AG10803 (cell line): ENCODE results near the gene NPBWR2.

Experiments used
- DNase-seq: peaks from one replicate; pipeline ENCODE4 v3.0.0; 2010; ENCODE audit warnings: low read depth
- H3K4me3 ChIP-seq: 2 replicates; pipeline ENCODE4 v1.5.1; 2011; ENCODE audit warnings: mild to moderate bottlenecking, low read length, control low read depth
- TF ChIP-seq, protein P1 (sequence below): conservative IDR thresholded peaks from 2 replicates; pipeline ENCODE4 v1.5.1; 2011; ENCODE audit warnings: mild to moderate bottlenecking, low read length, control low read depth, inconsistent platforms

NPBWR2 gene, protein sequence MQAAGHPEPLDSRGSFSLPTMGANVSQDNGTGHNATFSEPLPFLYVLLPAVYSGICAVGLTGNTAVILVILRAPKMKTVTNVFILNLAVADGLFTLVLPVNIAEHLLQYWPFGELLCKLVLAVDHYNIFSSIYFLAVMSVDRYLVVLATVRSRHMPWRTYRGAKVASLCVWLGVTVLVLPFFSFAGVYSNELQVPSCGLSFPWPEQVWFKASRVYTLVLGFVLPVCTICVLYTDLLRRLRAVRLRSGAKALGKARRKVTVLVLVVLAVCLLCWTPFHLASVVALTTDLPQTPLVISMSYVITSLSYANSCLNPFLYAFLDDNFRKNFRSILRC

DNA sequence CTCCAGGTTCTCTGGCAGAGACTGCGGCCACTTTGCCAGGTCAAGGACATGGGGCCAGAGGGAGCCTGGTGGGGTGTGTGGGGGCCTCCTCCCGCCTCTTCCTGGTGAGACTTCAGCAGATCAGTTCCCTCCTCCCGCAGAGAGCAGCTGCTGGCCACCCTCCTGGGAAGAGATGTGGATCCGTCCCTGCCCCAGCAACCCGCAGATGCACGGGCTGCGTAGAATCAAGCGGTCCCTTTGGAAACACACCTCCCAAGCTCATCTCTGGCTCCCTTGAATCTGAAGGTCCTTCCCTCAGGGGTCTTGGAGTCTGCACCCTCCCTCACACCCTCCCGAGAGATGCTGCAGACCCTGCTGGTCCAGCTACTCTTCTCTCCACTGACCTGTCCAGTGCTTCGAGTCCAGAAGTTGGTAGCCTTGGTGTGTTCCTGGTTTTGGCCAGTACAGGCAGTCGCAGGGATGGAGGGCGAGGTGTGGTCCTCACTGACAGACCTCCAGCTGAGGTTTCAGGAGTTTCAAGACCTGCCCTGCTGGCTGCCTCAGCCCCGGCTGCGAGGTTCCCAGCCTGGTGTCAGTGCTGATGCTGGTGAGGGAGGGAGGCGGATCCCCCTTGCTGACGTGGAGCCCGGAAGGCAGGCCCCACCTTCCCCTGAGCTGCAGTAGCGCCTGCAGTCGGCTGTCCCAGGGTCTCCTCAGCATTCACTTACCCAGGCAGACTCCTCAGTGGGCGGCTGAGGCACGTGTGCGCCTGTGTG lies at the start of gene NPBWR2:
Gene NPBWR2 (minus strand): TSS at position 585 of the 755 bp plus-strand sequence. CDS start 734 bp downstream, outside the sequence.
- TF ChIP-seq, protein P1, sequence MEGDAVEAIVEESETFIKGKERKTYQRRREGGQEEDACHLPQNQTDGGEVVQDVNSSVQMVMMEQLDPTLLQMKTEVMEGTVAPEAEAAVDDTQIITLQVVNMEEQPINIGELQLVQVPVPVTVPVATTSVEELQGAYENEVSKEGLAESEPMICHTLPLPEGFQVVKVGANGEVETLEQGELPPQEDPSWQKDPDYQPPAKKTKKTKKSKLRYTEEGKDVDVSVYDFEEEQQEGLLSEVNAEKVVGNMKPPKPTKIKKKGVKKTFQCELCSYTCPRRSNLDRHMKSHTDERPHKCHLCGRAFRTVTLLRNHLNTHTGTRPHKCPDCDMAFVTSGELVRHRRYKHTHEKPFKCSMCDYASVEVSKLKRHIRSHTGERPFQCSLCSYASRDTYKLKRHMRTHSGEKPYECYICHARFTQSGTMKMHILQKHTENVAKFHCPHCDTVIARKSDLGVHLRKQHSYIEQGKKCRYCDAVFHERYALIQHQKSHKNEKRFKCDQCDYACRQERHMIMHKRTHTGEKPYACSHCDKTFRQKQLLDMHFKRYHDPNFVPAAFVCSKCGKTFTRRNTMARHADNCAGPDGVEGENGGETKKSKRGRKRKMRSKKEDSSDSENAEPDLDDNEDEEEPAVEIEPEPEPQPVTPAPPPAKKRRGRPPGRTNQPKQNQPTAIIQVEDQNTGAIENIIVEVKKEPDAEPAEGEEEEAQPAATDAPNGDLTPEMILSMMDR, result no peak
- no peak for DNase-seq
- no peak within 1 kb of the TSS for H3K4me3 ChIP-seq

DNA sequence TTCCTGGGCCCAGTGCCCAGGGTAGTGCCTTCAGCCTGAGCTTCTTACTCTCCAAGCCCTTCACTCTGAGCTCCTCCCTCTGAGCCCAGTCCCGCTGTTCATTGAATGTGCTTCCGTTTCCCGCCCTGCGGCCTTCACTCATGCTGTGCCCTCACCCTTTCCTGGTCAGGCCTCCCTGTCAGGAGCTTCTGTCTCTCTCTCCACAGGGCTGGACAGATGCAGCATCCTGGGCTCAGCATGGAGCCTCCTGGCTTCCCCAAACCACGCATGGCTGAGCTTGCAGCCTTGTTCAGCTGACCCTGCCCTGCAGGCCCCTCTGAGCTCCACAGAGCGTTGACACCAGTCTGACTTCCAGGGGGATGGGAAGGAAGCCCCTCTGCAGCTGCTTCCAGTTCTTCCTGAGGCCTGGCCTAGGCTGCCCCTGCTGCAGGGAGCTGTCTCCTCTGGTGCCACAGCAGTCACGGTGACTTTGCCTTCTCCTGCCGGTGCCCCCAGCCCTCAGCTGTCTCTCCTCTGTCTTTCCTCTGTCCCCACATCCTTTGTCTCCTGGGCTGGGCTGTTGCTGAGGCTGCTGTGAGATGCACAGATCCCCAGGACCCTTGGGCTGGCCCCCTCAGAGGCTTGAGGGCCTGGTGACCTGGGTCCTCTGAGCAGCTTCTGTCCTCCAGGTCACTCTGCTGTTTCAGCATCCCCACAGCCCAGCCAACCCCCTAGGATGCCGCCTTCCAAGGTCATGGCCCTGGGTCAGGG lies 48.9 kb upstream of the NPBWR2 start:
- no peak overlapping the region for H3K4me3 ChIP-seq
- TF ChIP-seq, protein P1, result no peak
- no peak for DNase-seq

DNA sequence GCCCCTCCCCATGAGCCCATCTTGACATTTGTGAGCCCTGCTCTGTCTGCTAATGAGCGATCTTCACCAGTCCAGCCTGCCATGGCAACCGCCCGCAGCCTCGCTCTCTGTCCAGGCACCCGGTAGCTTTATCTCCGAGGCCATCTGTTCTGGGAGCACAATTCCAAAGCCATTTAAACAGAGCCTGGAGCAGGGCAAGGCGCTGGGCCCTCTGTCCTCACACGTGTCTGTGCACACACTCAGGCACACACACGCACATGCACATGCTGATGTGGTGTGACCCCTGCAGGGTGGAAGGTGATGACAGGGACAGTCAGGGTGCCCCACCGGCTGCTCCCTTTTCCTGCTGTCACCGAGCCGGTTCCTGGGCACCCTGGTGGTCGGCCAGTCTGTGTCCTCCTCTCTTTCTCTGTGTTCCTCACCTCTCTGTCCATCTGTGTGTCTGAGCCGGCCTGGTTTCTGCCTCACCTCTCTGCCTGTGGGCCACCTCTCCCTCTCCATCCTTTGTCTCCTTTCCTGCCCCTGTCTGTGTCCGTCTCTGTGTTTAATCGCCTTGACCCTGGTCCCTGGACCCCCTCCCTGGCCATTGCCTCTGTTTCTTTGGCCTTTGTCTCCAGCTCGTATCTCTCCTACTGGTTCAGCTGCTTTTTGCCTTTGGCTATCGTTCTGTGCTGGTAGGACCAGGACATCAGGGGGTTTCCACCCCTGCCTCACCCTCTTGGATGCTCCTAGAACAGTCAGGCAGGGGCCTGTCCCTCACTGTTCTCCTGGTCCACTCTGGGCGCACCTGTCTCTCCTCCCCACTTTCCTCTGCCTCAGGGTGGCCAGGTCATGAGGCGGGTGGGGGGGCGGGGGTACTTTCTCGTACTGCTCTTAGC lies 48.1 kb upstream of the NPBWR2 start:
- no peak for DNase-seq

DNA sequence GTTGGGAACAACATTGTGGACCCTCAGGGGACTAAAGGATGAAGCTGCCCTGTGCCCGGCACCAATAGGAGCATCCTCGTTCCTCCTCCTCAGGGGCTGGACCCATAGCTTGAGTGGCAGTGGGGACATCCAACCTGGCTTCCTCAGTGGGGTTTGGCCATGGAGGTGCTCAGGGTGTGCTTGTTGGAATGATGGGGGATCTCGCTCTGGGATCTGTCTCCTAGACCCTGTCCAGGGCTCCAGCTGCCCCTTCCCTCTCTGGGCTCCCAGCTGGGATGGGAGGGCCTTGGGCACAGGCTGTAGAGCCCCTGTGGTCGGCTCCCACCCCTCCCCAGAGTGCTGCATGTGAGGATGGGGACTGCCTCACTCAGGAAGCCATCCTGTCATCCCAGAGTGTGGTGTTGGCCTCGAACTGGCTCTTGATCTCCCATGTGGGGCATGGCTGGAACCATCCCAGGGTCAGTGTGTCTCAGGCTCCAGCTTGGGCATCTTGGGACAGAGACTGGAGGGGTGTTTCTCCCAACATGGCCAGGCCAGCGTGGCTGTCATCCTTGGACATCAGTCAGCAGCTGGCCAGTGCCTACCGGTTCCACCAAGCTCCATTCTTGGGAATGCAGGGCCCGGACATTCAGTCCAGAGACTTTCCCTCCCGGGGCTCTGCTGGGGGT lies 47.4 kb upstream of the NPBWR2 start:
- no peak for DNase-seq
- TF ChIP-seq, protein P1, result no peak
- no peak overlapping the region for H3K4me3 ChIP-seq

More for the DNA sequence above, 48.1 kb upstream of the NPBWR2 start:
- no peak overlapping the region for H3K4me3 ChIP-seq
- TF ChIP-seq, protein P1, result no peak

DNA sequence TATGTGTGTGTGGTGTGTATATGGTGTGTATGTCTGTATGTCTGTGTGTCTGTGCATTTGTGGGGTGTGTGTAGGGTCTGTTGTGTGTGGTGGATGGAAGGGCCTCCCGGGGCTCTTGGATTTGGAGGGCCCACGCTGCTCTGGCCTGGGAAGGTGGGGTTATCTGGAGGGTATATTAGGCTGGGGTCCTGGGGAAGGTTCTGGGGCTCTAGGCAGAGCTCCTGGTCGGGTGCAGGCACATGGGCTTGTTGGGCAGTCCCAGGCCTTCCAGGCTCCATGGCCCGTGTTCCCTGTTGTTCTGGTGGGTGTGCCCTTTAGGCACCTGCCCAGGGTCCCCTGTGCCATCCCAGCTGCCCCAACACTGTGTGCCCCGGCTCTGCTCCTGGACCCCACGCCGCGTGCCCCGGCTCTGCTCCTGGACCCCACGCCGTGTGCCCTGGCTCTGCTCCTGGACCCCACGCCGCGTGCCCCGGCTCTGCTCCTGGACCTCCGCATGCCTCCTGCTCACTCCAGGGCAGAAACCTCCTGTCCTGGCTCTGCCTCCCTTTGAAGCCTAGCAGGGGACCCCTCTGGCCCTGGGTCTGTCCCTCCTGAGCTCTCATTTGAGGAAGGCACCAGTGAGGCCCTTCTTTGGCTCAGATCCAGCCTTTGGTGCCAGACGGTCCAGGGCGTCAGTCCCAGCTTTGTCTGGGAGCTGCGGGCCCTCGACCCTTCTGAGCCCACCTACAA lies 46.7 kb upstream of the NPBWR2 start:
- H3K4me3 ChIP-seq, result no peak overlapping the region
- TF ChIP-seq, protein P1, result no peak
- DNase-seq, result no peak

DNA sequence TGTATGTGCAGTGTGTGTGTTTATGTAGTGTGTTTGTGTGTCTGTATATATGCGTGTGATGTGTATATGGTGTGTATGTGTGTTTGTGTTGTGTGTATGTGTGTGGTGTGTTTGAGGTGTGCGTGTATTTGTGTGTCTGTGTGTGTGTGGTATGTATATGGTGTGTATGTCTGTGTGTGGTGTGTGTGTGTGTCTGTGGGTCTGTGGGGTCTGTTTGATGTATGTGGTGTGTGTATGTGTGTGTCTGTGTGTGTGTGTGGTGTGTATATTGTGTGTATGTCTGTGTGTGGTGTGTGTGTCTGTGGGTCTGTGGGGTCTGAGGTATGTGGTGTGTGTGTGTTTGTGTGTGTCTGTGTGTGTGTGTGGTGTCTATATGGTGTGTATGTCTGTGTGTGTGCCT lies 46.0 kb upstream of the NPBWR2 start:
- no peak overlapping the region for H3K4me3 ChIP-seq
- TF ChIP-seq, protein P1, result no peak
- no peak for DNase-seq
